ENCODE results near the gene TMEM170A. TPM values are rescaled to one million over a fixed set of nuclear protein-coding genes. Genes with fewer than 3 reads are reported as not detected.

TMEM170A gene
- total and polyA plus RNA-seq, 2 of the 13 experiments (the other 11 are each of a cell fraction or from before 2014, with no cell fraction given): 35.7 to 39.7 TPM

DNA sequence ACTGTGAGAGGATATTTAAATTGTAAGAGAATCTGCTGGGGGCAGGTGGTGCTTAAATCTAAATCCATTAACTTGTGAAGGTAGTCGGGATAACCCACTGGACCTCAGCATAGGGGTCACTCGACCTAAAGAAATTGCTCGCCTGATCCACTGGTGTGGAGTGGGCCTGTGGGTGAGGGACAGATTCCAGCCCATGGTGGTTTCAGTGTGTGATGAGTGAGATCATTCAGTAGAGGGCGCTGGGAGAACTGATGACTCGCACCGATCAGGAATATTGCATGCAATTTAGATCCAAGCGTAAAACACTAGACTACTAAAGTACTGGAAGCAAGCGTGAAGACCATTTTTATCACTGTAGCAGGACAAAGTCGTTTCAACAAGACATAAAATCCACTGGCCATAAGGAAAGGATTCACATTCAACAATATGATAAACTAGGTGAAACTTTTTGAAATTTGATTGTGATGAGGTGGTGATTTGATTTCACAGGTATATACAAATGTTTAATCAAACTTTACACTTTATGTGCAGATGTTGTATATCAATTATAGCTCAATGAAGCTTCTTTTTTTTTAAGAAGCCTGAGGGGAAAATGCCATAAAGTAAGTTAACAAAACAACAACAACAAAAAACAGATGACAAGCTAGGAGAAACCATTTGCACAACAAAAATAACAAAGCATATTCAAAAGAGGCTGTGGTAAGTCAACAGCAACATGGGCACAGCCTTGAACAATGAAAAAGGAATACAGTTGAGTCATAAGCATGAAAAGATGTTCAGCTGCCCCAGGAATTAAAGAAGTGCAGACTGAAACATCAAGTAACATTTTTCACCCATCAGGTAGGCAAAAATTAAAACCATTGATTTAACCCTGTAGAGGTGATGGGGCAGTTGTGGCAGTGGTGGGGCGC is 7.5 kb upstream of the TMEM170A start (continued):
- TF ChIP-seq, protein P1, sequence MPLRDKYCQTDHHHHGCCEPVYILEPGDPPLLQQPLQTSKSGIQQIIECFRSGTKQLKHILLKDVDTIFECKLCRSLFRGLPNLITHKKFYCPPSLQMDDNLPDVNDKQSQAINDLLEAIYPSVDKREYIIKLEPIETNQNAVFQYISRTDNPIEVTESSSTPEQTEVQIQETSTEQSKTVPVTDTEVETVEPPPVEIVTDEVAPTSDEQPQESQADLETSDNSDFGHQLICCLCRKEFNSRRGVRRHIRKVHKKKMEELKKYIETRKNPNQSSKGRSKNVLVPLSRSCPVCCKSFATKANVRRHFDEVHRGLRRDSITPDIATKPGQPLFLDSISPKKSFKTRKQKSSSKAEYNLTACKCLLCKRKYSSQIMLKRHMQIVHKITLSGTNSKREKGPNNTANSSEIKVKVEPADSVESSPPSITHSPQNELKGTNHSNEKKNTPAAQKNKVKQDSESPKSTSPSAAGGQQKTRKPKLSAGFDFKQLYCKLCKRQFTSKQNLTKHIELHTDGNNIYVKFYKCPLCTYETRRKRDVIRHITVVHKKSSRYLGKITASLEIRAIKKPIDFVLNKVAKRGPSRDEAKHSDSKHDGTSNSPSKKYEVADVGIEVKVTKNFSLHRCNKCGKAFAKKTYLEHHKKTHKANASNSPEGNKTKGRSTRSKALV (CRISPR knock-in tag; IDR thresholded peaks at IDR 0.05): no peak
- TF ChIP-seq ZHX1 (CRISPR knock-in tag; IDR thresholded peaks at IDR 0.05; ENCODE audit: low read depth) (no peak), FLYWCH1 (CRISPR knock-in tag; IDR thresholded peaks at IDR 0.05) (no peak), SIN3B (IDR thresholded peaks at IDR 0.05; ENCODE audit: low read length) (no peak), HNRNPH1 (optimal IDR thresholded peaks at IDR 0.05; ENCODE audit: low read depth, low read length) (no peak), FOXM1 (CRISPR knock-in tag; IDR thresholded peaks at IDR 0.05) (no peak), REXO4 (CRISPR knock-in tag; IDR thresholded peaks at IDR 0.05; ENCODE audit: borderline replicate concordance) (no peak), ZEB1 (IDR thresholded peaks at IDR 0.05; ENCODE audit: insufficient replicate concordance, low read depth) (no peak), BRD4 (CRISPR knock-in tag; IDR thresholded peaks at IDR 0.05) (no peak), FOXP1 (IDR thresholded peaks at IDR 0.05) (no peak), FOXP1 (CRISPR knock-in tag; IDR thresholded peaks at IDR 0.05) (no peak), ZFP41 (CRISPR knock-in tag; IDR thresholded peaks at IDR 0.05; ENCODE audit: borderline replicate concordance) (no peak), ZFX (CRISPR knock-in tag; IDR thresholded peaks at IDR 0.05; ENCODE audit: low read depth) (peak; percentile 37; the same call in 1 of the 2 replicates), KDM6A (CRISPR knock-in tag; IDR thresholded peaks at IDR 0.05; ENCODE audit: low read depth) (no peak), CBX2 (IDR thresholded peaks at IDR 0.05; ENCODE audit: low read depth, low read length) (no peak), CBX2 (CRISPR knock-in tag; IDR thresholded peaks at IDR 0.05; ENCODE audit: low read depth) (no peak), KAT2B (IDR thresholded peaks at IDR 0.05; ENCODE audit: borderline replicate concordance, low read depth, low read length) (no peak), SIX4 (CRISPR knock-in tag; IDR thresholded peaks at IDR 0.05) (no peak), SRSF9 (IDR thresholded peaks at IDR 0.05; ENCODE audit: borderline replicate concordance, insufficient read depth, low read depth, low read length, poor library complexity, severe bottlenecking) (no peak), MTF1 (CRISPR knock-in tag; IDR thresholded peaks at IDR 0.05) (no peak), ZNF251 (CRISPR knock-in tag; IDR thresholded peaks at IDR 0.05) (no peak)
- TF ChIP-seq, protein P2, sequence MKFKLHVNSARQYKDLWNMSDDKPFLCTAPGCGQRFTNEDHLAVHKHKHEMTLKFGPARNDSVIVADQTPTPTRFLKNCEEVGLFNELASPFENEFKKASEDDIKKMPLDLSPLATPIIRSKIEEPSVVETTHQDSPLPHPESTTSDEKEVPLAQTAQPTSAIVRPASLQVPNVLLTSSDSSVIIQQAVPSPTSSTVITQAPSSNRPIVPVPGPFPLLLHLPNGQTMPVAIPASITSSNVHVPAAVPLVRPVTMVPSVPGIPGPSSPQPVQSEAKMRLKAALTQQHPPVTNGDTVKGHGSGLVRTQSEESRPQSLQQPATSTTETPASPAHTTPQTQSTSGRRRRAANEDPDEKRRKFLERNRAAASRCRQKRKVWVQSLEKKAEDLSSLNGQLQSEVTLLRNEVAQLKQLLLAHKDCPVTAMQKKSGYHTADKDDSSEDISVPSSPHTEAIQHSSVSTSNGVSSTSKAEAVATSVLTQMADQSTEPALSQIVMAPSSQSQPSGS (CRISPR knock-in tag; IDR thresholded peaks at IDR 0.05): peak; percentile 43; the same call in 1 of the 2 replicates
- TF ChIP-seq, protein P3, sequence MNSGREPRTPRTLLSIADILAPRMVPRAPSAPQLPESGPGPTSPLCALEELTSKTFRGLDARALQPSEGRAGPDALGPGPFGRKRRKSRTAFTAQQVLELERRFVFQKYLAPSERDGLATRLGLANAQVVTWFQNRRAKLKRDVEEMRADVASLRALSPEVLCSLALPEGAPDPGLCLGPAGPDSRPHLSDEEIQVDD (CRISPR knock-in tag; IDR thresholded peaks at IDR 0.05; ENCODE audit: borderline replicate concordance): no peak
- TF ChIP-seq, protein P4, sequence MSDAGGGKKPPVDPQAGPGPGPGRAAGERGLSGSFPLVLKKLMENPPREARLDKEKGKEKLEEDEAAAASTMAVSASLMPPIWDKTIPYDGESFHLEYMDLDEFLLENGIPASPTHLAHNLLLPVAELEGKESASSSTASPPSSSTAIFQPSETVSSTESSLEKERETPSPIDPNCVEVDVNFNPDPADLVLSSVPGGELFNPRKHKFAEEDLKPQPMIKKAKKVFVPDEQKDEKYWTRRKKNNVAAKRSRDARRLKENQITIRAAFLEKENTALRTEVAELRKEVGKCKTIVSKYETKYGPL (CRISPR knock-in tag; IDR thresholded peaks at IDR 0.05): no peak
